H1 (cell line): ENCODE measurements around the gene TRMT61A. TPM values are rescaled to one million over a fixed set of nuclear protein-coding genes. Genes with fewer than 3 reads are reported as not detected.

Experiments used
- CBX5 ChIP-seq: fragments of 300-800, 300-1000 bp; sonication (generic); IDR thresholded peaks from 2 replicates; pipeline ENCODE4 v1.7.1; 2016; ENCODE audit warnings: antibody characterized with exemption, low read length, low read depth
- E2F6 ChIP-seq: IDR thresholded peaks from 2 replicates; pipeline ENCODE4 v1.6.1; 2012; ENCODE audit warnings: inconsistent platforms
- HDAC2 ChIP-seq, 2 experiments: fragments of 300-600 bp in 1 of 2; sonication (generic) in 1 of 2; IDR thresholded peaks; 2 replicates each; pipeline ENCODE4 v1.6.1; 2011 to 2012; ENCODE audit warnings: low read depth in 2 of 2, low read length in 2 of 2, mild to moderate bottlenecking in 2 of 2, moderate library complexity in 2 of 2, borderline replicate concordance in 1 of 2, inconsistent platforms in 1 of 2
- HDAC6 ChIP-seq: IDR thresholded peaks from one replicate; pipeline ENCODE4 v1.7.1; 2012; ENCODE audit warnings: low read depth, mild to moderate bottlenecking, inconsistent platforms, low read length, moderate library complexity
- JUN ChIP-seq: IDR thresholded peaks from 2 replicates; pipeline ENCODE4 v1.6.1; 2011; ENCODE audit warnings: low read depth, mild to moderate bottlenecking, improper control_type of control experiment, low read length
- JUND ChIP-seq: IDR thresholded peaks from 2 replicates; pipeline ENCODE4 v1.6.1; 2011; ENCODE audit warnings: mild to moderate bottlenecking, improper control_type of control experiment, low read length
- SIRT6 ChIP-seq: IDR thresholded peaks from one replicate; pipeline ENCODE4 v1.7.1; 2012; ENCODE audit warnings: low read length, inconsistent platforms
- ZNF274 ChIP-seq: IDR thresholded peaks from 2 replicates; pipeline ENCODE4 v1.7.0; 2012; ENCODE audit warnings: low read length, borderline replicate concordance; ENCODE audit errors: extremely low read depth
- polyA plus RNA-seq, 7 experiments: library from polyadenylated mRNA; depleted of rRNA in 3 of 7; stranded (reverse) in 5 of 7; unstranded in 2 of 7; fragments of >200 nt in 5 of 7; fragments of 200-250 nt in 2 of 7; gene quantifications; 1 replicate in 5 of 7; 2 replicates in 1 of 7; 4 replicates in 1 of 7; pipeline versions ENCODE4 v1.2.1 to v1.2.3, GENCODE V29; 2011 to 2013; ENCODE audit warnings: missing spikeins in 2 of 7, mixed read lengths in 2 of 7
- total RNA-seq: library from RNA; stranded (reverse); fragmentation: NEBNext Ultra II Directional; extraction: Animal tissue kit (Norgen Biotek cat#: 25700); gene quantifications from 2 replicates; pipeline ENCODE4 v1.2.1, GENCODE V29; 2021
- TF ChIP-seq, protein P1 (sequence below): IDR thresholded peaks from 2 replicates; pipeline ENCODE4 v1.6.1; 2012; ENCODE audit warnings: low read length, inconsistent platforms

Gene TRMT61A
- total and polyA plus RNA-seq, 2 of the 8 experiments (the other 6 are each of a cell fraction or from before 2014, with no cell fraction given), result 15.8 to 19.0 TPM

DNA sequence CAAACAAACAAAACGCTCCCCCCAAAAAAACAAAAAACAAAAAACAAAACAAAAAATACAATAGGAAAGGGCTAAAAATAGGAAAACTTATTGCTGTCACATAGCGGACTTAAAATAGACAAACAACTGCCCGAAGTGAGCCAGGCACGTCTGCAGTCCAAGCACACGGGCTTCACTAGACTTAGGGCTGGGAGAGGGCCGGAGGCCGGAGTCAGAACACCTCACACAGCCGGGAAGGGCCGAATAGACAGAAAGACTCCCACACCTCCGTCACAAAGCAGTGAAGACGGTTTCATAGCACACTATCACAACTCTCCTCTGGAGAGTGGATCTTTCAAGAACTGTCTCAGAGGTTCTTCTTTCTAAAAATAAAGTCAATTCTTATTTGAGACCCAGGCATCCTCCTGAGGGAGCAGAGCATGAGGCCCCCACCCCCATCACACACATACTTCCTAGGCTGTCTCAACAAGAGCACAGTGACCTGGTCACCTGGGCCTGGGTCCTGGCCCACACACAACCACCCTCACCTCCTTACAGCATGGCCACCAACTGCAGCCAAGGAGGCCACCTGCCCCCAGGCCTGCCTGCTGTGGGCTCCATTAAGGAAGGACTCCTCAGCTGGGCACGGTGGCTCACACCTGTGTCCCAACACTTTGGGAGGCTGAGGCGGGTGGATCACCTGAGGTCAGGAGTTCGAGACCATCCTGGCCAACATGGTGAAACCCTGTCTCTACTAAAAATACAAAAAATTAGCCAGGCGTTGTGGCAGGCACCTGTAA is 26.8 kb downstream of the TRMT61A start (continued):
- TF ChIP-seq, protein P1, sequence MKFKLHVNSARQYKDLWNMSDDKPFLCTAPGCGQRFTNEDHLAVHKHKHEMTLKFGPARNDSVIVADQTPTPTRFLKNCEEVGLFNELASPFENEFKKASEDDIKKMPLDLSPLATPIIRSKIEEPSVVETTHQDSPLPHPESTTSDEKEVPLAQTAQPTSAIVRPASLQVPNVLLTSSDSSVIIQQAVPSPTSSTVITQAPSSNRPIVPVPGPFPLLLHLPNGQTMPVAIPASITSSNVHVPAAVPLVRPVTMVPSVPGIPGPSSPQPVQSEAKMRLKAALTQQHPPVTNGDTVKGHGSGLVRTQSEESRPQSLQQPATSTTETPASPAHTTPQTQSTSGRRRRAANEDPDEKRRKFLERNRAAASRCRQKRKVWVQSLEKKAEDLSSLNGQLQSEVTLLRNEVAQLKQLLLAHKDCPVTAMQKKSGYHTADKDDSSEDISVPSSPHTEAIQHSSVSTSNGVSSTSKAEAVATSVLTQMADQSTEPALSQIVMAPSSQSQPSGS, result no peak
- TF ChIP-seq HDAC6 (no peak), HDAC2 (IDR thresholded peaks at IDR 0.05; ENCODE audit: borderline replicate concordance in 1 of 2, low read depth in 2 of 2, low read length in 2 of 2) (no peak), ZNF274 (no peak), JUND (no peak), E2F6 (no peak), CBX5 (no peak), JUN (no peak), SIRT6 (no peak)
